Dendritic cell treated with granulocyte-macrophage colony-stimulating factor and Interleukin-4, amounts not matched to agents 40 ng/mL and 50 ng/mL, for 4 days (primary cell): ENCODE measurements around the gene SFXN5.

ENCODE experiments used
- H3K27ac Mint-ChIP-seq: one replicate; pipeline ENCODE4 v1.8.0; 2022; ENCODE audit warnings: mild to moderate bottlenecking, mixed read lengths
- H3K27me3 Mint-ChIP-seq: one replicate; pipeline ENCODE4 v1.8.0; 2022; ENCODE audit warnings: mild to moderate bottlenecking, mixed read lengths
- H3K36me3 Mint-ChIP-seq: one replicate; pipeline ENCODE4 v1.8.0; 2022; ENCODE audit warnings: low read depth, mixed read lengths
- H3K4me1 Mint-ChIP-seq: one replicate; pipeline ENCODE4 v1.8.0; 2022; ENCODE audit warnings: low read depth, mixed read lengths
- H3K4me3 Mint-ChIP-seq: one replicate; pipeline ENCODE4 v1.8.0; 2022; ENCODE audit warnings: mild to moderate bottlenecking, moderate library complexity, mixed read lengths
- H3K9me3 Mint-ChIP-seq: one replicate; pipeline ENCODE4 v1.8.0; 2022; ENCODE audit warnings: mixed read lengths
- intact Hi-C: fragments of 100-400 bp; cut with micrococcal nuclease; formaldehyde crosslinking; loops from one replicate; pipeline ENCODE4 v1.15.0; 2022

Gene SFXN5

DNA sequence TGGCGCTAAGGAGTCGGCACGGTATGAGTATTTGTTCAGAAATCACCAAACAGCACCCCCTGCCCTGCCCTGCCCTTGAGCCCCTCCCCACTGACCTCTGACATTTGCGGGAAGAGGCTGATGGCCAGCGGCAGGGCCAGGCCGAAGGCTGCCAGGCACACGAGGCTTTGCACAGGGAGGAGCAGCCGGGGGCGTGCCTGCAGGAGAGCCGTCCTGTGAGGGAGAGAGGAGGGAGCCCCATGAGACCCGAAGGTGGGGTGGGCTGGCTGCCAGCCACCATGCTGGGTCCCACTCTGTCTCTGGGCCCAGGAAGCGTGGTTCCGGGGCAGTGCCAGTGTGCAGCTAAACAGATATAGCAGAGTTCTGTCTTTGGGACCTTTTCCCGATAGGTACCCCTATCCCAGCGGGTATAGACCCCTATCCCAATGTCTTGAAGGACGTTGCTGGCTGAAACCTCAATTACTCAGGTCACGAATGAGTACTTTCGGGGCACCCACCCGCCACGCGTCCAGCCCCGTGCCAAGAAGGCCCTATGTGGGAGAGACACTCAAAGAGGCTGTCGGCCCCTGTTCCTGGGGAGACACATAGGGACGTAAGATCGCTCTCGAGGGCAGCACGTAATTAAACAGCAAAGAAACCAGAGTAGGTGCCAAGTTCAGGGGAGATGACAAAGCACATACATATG, 110.3 kb downstream of the SFXN5 start:
- no peaks in the 10 kb centered on the region for H3K9me3 Mint-ChIP-seq

DNA sequence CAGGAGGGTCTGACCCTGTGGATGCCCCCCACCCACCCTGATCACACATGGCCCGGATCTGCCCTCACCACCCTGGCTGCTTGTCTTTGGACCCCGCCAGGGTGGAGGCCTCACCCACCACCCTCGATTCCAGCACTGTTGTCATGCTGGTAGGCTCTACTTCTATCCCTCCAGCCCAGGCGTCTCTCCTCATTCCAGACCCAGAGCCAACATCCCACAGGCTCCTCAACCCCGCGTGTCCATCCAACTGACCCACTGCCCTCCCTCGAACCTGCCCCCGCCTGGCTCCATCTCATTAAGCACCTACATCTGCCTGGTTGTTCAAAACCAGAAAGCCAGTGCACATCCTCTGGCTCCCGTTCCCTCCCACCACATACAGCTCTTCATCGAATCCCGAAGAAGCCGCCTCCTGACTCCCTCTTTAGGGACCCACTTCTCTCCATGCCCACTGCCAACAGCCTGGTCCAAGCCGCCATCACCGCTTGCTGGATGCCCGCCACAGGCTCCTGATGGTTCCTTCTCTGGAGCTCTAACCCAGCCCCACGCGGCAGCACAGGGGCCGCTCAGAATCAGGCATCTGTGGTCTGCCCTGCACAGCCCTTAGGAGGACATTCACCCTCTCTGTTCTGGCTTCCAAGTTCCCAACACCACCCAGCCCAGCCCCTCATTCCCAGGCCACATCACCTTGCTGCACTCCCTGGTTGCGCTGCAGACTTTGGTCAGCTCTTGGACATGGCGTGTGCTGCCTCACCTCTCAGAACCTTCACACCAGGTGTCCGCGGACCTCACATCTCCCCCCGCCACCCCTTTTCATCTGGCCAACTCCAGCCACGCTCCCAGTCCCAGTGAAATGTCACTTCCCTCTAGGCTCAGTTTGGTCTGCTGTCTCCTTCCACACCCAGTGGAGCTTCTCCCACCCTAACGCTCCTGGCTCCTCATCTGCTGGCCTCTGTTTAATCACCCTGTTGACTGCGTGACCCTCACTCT, 111.2 kb downstream of the SFXN5 start:
- no peak overlapping the region for H3K4me3 Mint-ChIP-seq
- peaks cover 59% of the 10 kb centered on the region for H3K4me1 Mint-ChIP-seq
- H3K9me3 Mint-ChIP-seq: no peaks in the 10 kb centered on the region
- peaks cover 23% of the 10 kb centered on the region for H3K27me3 Mint-ChIP-seq
- no peak overlapping the region for H3K27ac Mint-ChIP-seq
- intact Hi-C loops: no loop called here
- peaks cover 74% of the 10 kb centered on the region for H3K36me3 Mint-ChIP-seq

More for the DNA sequence above, 110.3 kb downstream of the SFXN5 start:
- H3K27me3 Mint-ChIP-seq: peaks cover 22% of the 10 kb centered on the region
- intact Hi-C loops: no loop called here
- H3K27ac Mint-ChIP-seq: no peak overlapping the region
- no peak overlapping the region for H3K4me3 Mint-ChIP-seq
- H3K36me3 Mint-ChIP-seq: peaks cover 74% of the 10 kb centered on the region
- peaks cover 51% of the 10 kb centered on the region for H3K4me1 Mint-ChIP-seq

DNA sequence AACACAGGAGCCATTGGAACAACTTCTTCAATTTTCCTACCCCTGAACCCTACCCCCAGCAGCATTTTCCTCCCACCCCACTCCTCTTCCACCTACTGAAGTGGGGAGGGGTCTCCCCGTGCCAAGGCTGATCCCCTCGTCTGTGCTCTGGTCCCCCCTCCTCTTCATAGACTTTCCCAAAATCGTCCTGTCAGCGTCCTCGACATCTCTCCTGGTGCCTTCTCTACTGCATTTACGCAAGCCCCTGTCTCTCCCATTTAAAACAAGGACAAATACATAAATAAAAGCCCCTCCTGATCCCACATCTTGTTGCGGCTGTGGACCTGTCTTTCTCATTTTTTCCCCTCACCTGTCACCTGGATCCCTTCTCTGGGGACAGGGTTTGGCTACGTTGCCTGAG, 112.0 kb downstream of the SFXN5 start:
- no peaks in the 10 kb centered on the region for H3K9me3 Mint-ChIP-seq
- peak overlapping the region; percentile 52 for H3K27ac Mint-ChIP-seq
- intact Hi-C loops: no loop called here
- H3K4me1 Mint-ChIP-seq: peaks cover 67% of the 10 kb centered on the region
- no peak overlapping the region for H3K4me3 Mint-ChIP-seq
- peaks cover 70% of the 10 kb centered on the region for H3K36me3 Mint-ChIP-seq
- H3K27me3 Mint-ChIP-seq: peaks cover 24% of the 10 kb centered on the region

DNA sequence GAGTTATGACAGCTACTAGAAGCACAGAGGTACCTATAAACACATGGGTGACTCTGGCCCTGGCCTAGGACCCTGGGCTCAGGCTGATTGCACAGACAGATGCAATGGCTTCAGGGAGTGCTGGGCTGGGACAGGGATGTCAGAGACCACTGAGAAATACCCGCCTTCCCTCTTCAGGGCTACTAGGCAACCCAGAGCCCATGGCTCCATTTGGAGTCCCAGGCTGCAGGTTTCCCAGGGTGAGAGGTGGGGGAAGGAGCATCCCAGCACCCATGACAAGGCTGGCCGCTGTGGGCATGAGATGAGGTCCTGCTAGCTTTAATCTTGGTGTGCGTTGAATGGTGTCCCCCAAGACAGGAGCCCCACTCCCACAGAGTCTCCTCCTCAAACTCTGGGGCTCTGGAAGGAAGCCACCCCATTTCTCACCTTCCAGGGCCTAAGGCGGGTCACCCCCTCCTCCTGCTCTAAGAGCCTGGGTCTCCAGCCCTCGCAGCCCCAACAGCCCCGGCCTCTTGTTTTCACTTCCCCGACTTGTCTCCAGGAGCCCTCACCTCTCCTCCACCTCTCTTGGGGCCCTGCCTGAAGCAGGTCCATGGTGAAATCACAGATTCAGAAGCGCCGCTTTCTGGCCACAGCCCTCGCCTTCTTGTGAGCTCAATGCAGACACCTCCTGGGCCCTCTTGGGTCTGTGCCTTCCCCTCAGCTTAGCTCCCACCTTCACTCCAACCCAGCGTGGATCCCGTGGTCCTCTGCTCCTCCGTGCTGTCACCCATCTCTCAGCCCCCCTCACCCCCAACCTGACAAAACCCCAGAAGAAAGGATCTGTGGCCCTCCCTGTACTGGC, 112.7 kb downstream of the SFXN5 start:
- Mint-ChIP-seq H3K27ac (peak overlapping the region; percentile 52), H3K4me3 (no peak overlapping the region), H3K36me3 (peaks cover 62% of the 10 kb centered on the region), H3K27me3 (peaks cover 24% of the 10 kb centered on the region), H3K4me1 (peaks cover 75% of the 10 kb centered on the region), H3K9me3 (no peaks in the 10 kb centered on the region)
- intact Hi-C loops: no loop called here

DNA sequence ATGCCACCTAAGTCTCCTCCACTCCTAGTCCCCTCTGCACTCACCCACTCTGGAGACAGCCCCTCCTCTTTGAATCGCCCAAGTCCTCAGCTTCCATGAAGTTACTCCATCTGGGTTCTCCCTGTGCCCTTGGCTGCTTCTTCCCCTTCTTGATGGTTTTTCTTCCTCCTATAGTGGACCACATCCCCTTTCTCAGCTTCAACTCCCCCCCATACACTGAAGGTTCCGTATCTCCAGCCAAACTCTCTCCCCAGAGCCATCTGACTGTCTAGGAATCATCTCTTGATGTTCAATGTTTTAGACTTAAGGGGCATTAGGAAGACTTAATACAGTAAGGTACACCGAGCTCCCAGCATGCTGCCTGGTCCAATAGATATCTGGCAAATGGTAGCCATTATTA, 114.6 kb downstream of the SFXN5 start:
- Mint-ChIP-seq H3K27ac (no peak overlapping the region), H3K4me3 (no peak overlapping the region), H3K4me1 (peaks cover 75% of the 10 kb centered on the region), H3K36me3 (peaks cover 66% of the 10 kb centered on the region), H3K27me3 (peaks cover 24% of the 10 kb centered on the region), H3K9me3 (no peaks in the 10 kb centered on the region)
- intact Hi-C loops: no loop called here

DNA sequence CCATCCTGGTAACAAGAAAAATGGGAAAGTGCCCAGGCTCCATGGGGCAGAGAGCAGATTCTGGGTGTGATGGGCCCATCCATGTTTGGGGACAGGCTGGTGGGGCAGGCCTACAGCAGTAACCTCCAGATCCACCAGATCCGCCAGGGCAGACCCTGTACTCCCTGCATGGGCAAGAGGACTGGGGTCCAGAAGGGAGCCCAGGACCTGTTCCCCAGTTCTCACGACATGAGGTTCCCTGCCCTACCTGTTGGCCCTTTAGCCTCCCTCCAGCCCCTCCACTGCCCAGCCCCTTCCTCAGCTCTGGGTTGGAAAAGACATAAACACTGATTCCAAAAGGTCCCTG, 115.5 kb downstream of the SFXN5 start:
- intact Hi-C loops: no loop called here
- no peak overlapping the region for H3K27ac Mint-ChIP-seq
- H3K27me3 Mint-ChIP-seq: peaks cover 24% of the 10 kb centered on the region
- H3K4me3 Mint-ChIP-seq: no peak overlapping the region
- peaks cover 75% of the 10 kb centered on the region for H3K4me1 Mint-ChIP-seq
- peaks cover 61% of the 10 kb centered on the region for H3K36me3 Mint-ChIP-seq
- no peaks in the 10 kb centered on the region for H3K9me3 Mint-ChIP-seq

DNA sequence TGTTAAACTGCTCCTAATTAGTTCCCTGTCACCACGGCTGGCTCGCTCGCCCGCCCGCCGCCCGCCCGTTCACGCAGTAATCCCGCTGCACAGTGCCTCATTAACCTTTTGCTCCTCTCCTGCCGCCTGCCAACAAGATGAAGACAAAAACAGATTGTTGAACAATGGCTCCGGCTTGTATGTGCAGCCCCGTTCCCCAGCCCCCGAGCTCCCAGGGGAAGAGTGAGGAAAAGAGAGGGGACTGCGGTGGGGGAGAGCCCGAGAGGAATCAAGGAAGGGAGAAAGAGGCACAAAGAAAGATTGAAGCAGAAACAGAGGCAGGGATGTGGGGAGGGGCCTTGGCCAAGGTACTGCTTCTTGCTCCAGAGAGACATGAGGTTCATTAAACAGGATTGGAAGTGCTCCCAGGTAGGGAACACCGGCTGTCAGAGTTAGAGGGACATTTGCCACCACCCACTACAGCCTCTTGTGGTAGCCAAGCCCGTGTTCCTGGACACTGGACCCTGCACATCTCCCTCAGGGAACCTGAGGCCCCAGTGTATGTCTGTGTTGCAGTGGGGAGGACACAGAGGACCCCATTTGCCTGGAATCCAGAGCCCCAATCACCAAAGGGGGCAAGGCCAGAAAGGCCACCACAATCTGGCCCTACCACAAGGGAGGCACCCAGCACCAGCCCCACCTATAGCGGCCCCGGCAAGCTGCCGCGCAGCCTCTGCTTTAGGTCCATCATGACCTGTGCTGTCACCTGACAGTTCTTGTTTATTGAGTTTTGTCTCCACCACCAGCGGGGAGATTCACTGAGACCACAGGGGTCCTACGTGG, 116.1 kb downstream of the SFXN5 start:
- Mint-ChIP-seq H3K36me3 (peaks cover 55% of the 10 kb centered on the region), H3K9me3 (no peaks in the 10 kb centered on the region), H3K4me3 (no peak overlapping the region), H3K27me3 (peaks cover 18% of the 10 kb centered on the region), H3K4me1 (peaks cover 69% of the 10 kb centered on the region), H3K27ac (peak overlapping the region; percentile 33)
- intact Hi-C loops: no loop called here

DNA sequence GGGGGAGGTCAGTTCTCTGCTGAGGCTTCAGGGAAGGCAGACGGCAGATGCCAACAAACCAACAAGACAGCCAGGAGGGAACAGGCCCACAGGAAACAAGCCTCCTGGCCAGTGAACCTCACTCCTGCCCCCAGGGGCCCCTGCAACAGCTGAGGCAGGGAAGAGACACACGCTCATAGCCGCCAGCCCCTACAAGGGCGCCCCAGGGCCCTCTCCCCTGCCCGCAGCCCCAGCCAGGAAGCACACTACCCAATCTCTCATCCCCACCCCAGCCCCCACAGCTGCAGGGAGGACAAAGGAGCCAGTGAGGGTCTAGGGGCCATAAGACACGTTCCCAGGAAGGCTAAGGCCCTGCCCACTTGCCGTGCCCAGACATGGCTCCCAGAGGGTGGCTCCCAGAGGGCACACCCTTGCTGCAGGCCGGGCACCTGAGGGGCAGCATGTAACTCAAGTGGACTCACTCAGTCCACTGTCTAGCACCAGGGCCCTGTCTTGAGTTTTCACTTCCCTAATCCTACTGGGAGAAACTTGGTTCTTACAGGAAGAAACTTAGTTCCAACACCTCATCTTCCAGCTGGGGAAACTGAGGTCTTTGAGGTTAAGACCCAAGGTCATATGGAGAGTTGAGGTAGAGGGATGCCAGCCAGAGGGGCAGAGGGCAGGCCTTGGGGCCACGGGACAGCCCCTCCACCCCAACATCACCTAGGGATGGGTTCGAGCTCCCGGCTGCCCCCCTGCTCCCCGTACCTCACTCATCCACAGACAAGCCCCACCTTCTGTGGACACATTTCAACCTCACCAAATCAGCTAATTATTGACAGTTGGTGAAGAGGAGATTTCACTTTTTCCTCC, 116.9 kb downstream of the SFXN5 start:
- peaks cover 12% of the 10 kb centered on the region for H3K27me3 Mint-ChIP-seq
- peaks cover 54% of the 10 kb centered on the region for H3K36me3 Mint-ChIP-seq
- intact Hi-C loops: no loop called here
- H3K9me3 Mint-ChIP-seq: no peaks in the 10 kb centered on the region
- H3K27ac Mint-ChIP-seq: peak overlapping the region; percentile 78
- H3K4me3 Mint-ChIP-seq: peak overlapping the region; percentile 24
- H3K4me1 Mint-ChIP-seq: peaks cover 61% of the 10 kb centered on the region

DNA sequence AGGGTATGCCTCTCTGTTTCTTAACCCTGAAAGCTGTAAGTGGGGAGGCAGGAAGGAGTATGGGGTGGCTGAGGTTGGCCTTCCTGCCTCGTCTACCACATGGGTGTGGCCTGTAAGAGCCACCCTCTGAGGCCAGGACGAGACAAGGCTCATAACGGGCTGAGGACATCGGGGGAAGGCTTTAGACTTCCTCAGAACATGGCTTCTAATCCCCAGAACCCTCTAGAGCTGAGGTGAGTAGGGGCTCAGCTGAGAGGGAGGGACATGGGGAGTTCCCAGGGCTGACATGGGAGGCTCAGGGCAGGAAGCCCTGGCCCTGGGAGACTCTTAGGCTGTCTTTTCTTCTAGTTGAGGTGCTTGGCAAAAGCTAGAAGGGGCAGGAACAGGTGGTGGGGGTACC, 117.5 kb downstream of the SFXN5 start:
- Mint-ChIP-seq H3K27ac (peak overlapping the region; percentile 78), H3K4me1 (peaks cover 54% of the 10 kb centered on the region), H3K9me3 (no peaks in the 10 kb centered on the region), H3K36me3 (peaks cover 53% of the 10 kb centered on the region), H3K27me3 (peaks cover 6% of the 10 kb centered on the region), H3K4me3 (no peak overlapping the region)
- intact Hi-C loops: no loop called here

DNA sequence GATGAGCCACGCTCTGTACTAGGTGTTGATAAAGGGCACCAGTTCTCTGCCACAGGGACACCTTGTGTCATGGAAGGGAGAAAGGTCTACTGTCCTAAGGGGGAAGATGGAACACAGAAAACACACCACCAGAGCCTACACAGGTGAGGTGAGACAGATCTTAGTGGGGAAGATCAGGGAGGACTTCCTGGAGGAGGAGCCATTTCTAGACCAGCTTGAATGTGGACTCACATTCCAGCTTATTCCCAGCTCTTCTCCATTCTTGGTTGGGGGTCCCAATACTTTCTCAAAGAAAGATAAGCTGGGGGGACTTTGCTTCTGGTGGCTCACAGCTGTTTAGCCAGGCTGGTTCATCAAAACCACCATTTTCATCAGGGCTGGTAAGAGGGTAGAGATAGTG, 118.0 kb downstream of the SFXN5 start:
- intact Hi-C loops: no loop called here
- peak overlapping the region; percentile 78 for H3K27ac Mint-ChIP-seq
- peaks cover 4% of the 10 kb centered on the region for H3K27me3 Mint-ChIP-seq
- H3K4me3 Mint-ChIP-seq: no peak overlapping the region
- no peaks in the 10 kb centered on the region for H3K9me3 Mint-ChIP-seq
- H3K4me1 Mint-ChIP-seq: peaks cover 50% of the 10 kb centered on the region
- peaks cover 53% of the 10 kb centered on the region for H3K36me3 Mint-ChIP-seq

DNA sequence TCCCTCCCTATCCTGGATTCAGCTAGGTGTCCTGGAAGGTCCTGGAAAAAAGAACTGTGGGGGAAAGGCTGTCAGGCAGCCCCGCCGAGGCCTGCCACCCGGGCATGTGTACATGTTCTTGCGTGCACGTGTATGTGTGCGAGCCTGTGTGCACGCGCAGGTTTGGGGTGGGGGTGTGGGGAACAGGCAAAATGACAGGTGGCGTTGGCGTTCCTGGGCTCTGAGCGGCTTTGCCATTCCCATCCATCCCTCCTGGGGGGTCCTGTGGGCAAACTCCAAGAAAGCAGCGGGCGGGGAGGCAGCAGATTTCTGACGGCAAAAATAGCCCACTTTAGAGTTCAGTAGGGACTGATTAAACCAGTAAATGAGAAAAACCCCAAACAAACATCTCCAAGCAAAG, 118.6 kb downstream of the SFXN5 start:
- H3K27ac Mint-ChIP-seq: no peak overlapping the region
- peaks cover 47% of the 10 kb centered on the region for H3K4me1 Mint-ChIP-seq
- H3K9me3 Mint-ChIP-seq: no peaks in the 10 kb centered on the region
- H3K4me3 Mint-ChIP-seq: no peak overlapping the region
- H3K27me3 Mint-ChIP-seq: peaks cover 4% of the 10 kb centered on the region
- intact Hi-C loops: no loop called here
- peaks cover 55% of the 10 kb centered on the region for H3K36me3 Mint-ChIP-seq

DNA sequence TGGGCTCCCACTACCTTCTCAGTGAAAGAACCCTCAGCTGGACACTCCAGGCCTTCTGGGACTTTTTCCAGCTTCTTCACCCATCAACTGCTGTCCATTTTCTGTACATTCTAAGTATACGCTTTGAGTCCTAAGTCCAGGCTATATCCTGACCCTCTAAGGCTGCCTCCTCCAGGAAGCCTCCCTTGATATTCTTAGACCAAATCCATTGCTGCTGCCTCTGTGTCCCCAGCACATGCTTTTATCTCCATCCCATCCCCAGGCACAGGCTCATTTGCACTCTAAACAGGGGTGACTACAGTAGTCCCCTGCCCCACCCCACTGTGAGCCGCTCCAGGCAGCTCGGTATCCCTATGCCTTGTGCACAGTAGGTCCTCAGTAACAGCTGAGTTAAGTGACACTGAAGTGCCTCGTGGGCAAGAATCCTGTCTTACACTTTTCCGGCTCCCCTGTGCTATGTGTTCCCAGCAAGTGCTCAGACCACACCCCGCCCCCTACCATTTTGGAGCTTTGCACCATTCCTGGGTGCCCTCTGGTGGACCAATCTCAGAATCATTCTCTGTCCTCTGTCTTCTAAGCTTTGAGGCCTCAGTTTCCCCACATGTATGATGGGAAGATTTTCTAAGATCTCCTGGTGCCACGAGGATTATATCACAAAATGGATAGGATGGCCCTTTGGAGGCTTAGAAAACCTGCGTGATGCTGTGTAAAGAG, 119.2 kb downstream of the SFXN5 start:
- intact Hi-C loops: no loop called here
- no peaks in the 10 kb centered on the region for H3K9me3 Mint-ChIP-seq
- H3K27ac Mint-ChIP-seq: no peak overlapping the region
- H3K36me3 Mint-ChIP-seq: peaks cover 57% of the 10 kb centered on the region
- H3K27me3 Mint-ChIP-seq: peaks cover 4% of the 10 kb centered on the region
- H3K4me1 Mint-ChIP-seq: peaks cover 40% of the 10 kb centered on the region
- H3K4me3 Mint-ChIP-seq: no peak overlapping the region
